SU-DHL-6 (cell line): ENCODE measurements around the gene NEURL2.

Source experiments
- EZH2phosphoT487 ChIP-seq: fragments of 200-600 bp; sonication (generic), shearing (Covaris generic); conservative IDR thresholded peaks from 2 replicates; pipeline ENCODE4 v1.6.1; 2018; ENCODE audit warnings: mild to moderate bottlenecking, antibody characterized with exemption, low read length, moderate library complexity, mixed read lengths
- TF ChIP-seq, protein P1 (sequence below): fragments of 200-600 bp; sonication (generic); IDR thresholded peaks from one replicate; pipeline ENCODE4 v1.5.1; 2017; ENCODE audit warnings: antibody characterized with exemption, mild to moderate bottlenecking, low read length, moderate library complexity; ENCODE audit not compliant: insufficient read depth, poor library complexity, severe bottlenecking

GRCh38 chr20:45935416-45936046, 44.5 kb upstream of the NEURL2 start:
- TF ChIP-seq, protein P1, sequence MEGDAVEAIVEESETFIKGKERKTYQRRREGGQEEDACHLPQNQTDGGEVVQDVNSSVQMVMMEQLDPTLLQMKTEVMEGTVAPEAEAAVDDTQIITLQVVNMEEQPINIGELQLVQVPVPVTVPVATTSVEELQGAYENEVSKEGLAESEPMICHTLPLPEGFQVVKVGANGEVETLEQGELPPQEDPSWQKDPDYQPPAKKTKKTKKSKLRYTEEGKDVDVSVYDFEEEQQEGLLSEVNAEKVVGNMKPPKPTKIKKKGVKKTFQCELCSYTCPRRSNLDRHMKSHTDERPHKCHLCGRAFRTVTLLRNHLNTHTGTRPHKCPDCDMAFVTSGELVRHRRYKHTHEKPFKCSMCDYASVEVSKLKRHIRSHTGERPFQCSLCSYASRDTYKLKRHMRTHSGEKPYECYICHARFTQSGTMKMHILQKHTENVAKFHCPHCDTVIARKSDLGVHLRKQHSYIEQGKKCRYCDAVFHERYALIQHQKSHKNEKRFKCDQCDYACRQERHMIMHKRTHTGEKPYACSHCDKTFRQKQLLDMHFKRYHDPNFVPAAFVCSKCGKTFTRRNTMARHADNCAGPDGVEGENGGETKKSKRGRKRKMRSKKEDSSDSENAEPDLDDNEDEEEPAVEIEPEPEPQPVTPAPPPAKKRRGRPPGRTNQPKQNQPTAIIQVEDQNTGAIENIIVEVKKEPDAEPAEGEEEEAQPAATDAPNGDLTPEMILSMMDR = no peak
- no peak for TF ChIP-seq EZH2phosphoT487
